ENCODE measurements around the gene SMIM17.

The SMIM17 gene

DNA sequence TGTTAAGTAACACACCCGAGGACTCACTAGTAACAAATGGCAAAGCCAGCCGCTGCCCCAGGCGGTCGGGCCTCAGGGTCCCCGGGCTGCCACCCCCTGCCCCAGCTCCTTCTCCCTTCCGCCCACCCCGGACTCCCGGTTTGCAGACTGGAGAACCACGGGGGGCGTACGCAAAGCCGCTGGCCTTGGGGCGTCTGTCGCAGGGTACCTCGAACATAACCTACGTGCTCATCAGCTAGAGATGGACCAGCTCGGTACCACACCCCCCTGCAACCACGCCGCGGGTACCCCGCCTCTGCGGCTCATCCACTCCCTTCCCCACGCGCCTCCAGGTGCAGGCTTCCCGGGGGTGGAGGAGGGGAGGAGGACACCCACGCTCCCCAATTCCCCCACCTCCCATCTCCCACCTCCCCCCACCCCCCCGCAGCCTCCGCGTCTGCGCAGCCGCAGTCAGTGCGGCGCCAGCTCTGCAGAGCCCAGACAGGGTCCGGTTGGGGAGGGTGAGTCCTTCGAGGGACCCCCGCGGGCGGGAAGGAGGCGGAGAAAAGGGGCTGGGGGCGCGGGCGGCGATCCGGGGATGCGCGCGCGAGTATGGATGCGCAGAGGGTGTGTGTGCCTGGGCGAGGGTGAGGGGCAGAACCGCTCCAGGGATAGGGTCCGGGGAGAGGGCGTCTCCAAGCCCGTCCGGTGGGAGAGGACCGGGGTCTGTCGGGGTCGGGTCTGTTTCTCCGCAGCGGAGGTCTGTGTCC lies at the start of gene SMIM17:
Gene SMIM17, plus strand, starts transcription at position 449 of the 749 bp plus-strand sequence. CDS start 2,509 bp downstream, outside the sequence.
- DNase-seq (ENCODE audit: insufficient read length, low spot score) (no peak), FAIRE-seq (no peak)

- no peak for FAIRE-seq
Observed at GRCh38 chr19:56594446-56594782, 48.5 kb upstream of the SMIM17 start.

GRCh38 chr19:56594783-56595547 lies 48.0 kb upstream of the SMIM17 start, which contains the start of gene ZNF71:
TSS of gene ZNF71 (plus strand) at chr19:56595302. CDS start at chr19:56601559, 6,257 bp downstream.
- FAIRE-seq (peak; percentile 81), DNase-seq (ENCODE audit: insufficient read length, low spot score) (peak; percentile 91)

More at GRCh38 chr19:56594446-56594782, 48.5 kb upstream of the SMIM17 start:
- DNase-seq (ENCODE audit: insufficient read length, low spot score), result no peak

GRCh38 chr19:56595548-56595899 lies 47.4 kb upstream of the SMIM17 start:
- FAIRE-seq (peak; percentile 93), DNase-seq (ENCODE audit: insufficient read length, low spot score) (no peak)

DNA sequence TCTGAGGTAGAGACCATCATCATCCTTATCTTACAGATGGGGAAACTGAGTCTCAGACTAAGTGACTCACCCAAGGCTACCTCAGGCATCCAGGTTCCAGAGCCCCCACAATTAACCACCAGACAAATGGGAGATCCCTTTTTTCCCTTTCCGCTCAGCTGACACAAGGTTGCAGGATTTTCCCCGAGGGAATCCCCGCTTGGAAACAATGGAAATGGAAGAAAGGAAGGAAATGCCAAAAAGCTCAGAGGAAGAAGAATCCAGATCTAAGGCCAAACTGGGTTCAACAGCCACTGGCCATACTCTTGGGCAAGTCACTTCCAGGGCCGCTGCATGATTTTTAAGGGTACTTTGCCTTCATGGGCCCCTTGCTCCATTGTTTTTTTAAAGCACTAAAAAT lies 46.3 kb upstream of the SMIM17 start:
- DNase-seq (ENCODE audit: insufficient read length, low spot score) (no peak), FAIRE-seq (no peak)

DNA sequence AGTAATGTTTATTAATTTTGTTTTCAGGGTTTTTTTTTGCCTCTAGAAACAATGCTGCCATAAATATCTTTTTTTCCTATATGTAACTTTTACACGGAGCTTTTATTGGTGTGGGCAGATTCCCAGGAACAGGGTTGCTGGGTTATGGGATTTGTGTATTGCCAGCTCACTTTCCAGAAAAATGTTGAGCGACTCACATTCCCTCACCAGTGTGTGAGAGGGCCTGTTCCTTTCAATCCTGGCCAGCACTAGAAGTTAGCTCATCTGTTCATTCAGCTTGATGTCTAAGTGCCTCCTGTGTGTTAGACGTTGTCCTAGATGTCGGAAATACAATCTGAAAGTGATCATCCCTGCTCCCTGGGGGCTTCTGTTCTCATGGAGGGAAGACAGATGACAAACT lies 45.3 kb upstream of the SMIM17 start:
- FAIRE-seq, result no peak
- DNase-seq (ENCODE audit: insufficient read length, low spot score), result no peak

DNA sequence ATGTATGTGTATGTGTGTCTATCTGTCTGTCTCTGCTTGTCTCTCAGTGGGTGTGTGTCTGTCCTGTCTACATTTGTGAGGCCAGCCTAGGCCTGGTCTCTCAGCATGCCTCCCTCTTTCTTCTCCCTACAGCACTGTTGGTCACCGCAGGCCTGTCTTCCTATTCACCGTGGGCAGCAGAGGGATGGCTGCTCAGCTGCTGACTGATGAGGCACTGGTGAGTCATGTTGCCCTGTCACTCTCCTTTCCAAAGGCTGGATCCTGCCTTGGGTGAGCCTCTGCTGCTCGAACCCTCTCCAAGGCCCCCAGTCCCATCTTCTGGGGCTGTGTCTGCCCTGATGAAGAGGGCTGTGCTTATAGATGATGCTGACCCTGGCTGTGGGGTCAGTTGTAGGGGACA lies 41.6 kb upstream of the SMIM17 start:
- FAIRE-seq (no peak), DNase-seq (ENCODE audit: insufficient read length, low spot score) (peak; percentile 20)

- FAIRE-seq, result no peak
- DNase-seq (ENCODE audit: insufficient read length, low spot score), result no peak
Observed at GRCh38 chr19:56603829-56604228, 39.1 kb upstream of the SMIM17 start.

GRCh38 chr19:56608274-56608964 lies 34.5 kb upstream of the SMIM17 start:
- DNase-seq (ENCODE audit: insufficient read length, low spot score), result no peak
- FAIRE-seq, result no peak

GRCh38 chr19:56611288-56611687 lies 31.7 kb upstream of the SMIM17 start:
- FAIRE-seq (no peak), DNase-seq (ENCODE audit: insufficient read length, low spot score) (no peak)

DNA sequence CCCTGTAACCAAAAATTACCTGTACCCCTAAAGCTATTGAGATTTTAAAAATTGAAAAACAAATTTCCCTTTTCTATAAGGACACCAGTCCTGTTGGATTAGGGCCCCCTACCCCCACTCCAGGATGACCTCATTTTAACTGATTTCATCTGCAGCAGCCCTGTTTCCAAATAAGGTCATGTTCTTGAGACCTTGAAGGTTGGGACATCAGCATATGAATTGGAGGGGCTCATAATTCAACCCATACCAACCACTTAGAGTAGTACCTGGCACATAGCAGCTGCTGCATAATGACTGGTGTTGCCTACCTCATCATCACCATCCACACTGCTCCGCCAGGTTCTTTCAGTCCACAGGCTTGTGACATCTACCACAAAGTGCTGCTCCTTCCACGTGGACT lies 30.2 kb upstream of the SMIM17 start:
- DNase-seq (ENCODE audit: insufficient read length, low spot score) (no peak), FAIRE-seq (no peak)

DNA sequence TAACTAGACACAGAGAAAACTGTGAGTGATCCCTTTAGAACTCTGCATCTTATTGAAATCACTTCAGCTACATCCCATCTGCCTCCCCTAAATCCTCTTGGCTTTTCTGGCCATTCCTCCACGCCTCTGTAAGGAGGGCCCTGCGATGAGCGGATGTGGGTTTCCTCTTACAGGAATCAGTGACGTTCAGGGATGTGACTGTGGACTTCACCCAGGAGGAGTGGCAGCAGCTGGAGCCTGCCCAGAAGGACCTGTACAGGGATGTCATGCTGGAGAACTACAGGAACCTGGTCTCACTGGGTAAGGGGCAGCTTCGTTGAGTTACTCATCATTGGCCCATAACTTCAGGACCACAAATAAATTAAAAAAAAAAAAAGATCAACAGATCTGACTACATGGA lies 29.3 kb upstream of the SMIM17 start:
- DNase-seq (ENCODE audit: insufficient read length, low spot score) (no peak), FAIRE-seq (no peak)

DNA sequence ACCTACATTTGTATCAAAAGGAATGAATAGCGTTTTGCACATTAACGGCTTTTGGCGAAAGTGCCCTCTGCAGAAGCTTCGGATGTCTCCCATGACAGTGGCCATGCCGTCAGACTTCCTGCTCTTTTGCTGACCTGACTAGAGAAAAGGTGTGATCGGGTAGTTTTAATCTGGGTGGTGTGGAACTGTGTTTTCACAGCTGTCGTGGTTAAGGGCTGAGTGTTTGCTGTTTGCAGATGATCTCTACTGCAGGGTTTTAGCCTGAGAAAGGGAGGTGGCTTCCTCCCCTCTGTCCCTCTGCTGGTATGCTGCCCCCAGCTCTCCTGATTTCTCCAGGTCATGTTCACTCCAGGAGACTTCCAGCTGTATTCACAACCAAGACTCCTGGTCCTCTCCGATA lies 25.4 kb upstream of the SMIM17 start:
- DNase-seq (ENCODE audit: insufficient read length, low spot score) (no peak), FAIRE-seq (no peak)

- DNase-seq (ENCODE audit: insufficient read length, low spot score) (no peak), FAIRE-seq (no peak)
Observed at GRCh38 chr19:56619121-56619520, 23.8 kb upstream of the SMIM17 start.

GRCh38 chr19:56622374-56622773 lies 20.6 kb upstream of the SMIM17 start:
- FAIRE-seq (no peak), DNase-seq (ENCODE audit: insufficient read length, low spot score) (no peak)

- FAIRE-seq, result no peak
- no peak for DNase-seq (ENCODE audit: insufficient read length, low spot score)
Observed at GRCh38 chr19:56623006-56623405, 20.0 kb upstream of the SMIM17 start.

- DNase-seq (ENCODE audit: insufficient read length, low spot score) (no peak), FAIRE-seq (no peak)
Observed at GRCh38 chr19:56625708-56626107, 17.3 kb upstream of the SMIM17 start.

DNA sequence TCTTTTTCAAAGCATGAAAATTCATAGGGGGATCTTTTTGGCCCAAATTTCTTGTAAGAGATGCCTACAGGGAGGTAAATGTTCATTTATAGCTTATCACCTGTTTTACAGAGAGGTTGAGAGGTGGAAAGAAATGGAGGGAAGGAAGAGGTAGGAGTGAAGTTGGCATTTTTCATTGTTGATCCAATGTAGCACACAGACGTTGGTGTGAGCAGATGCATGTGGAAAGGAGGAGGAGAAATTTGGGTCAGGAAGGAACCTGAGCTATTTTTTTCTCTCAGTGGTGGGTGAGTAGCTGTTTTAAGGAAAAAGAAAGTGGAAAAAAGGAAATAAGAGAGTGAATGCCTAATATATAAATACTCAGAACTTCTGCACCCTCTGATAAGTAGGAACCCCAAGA lies 9.9 kb upstream of the SMIM17 start:
- no peak for DNase-seq (ENCODE audit: insufficient read length, low spot score)
- no peak for FAIRE-seq

GRCh38 chr19:56637976-56638555 lies 4.9 kb upstream of the SMIM17 start:
- FAIRE-seq, result peak; percentile 40
- DNase-seq (ENCODE audit: insufficient read length, low spot score), result peak; percentile 45

DNA sequence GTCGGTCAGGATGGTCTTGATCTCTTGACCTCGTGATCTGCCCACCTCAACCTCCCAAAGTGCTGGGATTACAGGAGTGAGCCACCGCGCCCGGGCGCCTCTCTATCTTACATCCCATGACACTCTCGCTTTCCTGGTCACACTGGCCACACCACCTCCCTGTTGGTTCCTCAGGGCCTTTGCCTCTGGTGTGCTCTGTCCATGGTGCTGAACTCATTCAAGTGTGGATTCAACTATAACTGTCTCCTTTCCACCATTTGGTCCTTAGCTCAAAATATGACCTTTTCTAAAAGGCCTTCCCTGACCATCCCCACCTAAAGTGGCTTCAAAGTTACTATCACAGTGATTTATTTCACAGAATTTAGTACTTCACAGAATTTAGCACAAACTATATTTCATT lies 3.7 kb upstream of the SMIM17 start:
- FAIRE-seq (no peak), DNase-seq (ENCODE audit: insufficient read length, low spot score) (no peak)

DNA sequence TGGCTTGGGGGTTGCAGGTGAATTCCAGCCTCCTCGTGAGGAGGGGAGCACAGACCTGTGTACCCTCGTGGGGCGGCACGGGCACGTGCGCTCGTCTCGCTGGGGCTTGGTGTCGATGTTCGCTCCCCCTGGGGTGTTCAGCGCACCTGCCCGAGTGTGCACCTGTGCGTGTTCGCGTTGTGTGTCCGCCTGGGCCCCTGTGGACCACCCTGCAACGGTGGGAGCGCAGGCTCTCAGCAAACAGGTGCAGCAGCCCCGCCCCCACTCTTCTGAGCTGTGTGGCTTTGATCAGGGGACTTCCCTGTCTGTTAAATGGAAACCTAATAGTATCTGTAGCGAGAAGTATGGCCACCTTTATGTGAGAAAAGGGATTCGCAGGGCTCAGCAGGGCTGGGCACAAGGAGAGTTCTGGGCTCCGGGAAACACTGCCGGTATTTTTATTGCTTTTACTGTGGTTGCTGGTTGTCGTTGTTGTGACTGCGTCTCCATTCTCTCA lies 549 bp downstream of the SMIM17 start:
- DNase-seq (ENCODE audit: insufficient read length, low spot score) (no peak), FAIRE-seq (no peak)

Data from HTR-8/SVneo (cell line).